GM12891 (cell line): ENCODE data around the gene STK11.

ENCODE experiments used
- DNase-seq: peaks from one replicate; pipeline ENCODE4 v3.0.0; 2011; ENCODE audit warnings: low spot score; ENCODE audit not compliant: insufficient read length
- FAIRE-seq: peaks from 2 replicates; lab custom pipeline; 2011; peaks lifted over from hg19 to GRCh38; lab: Jason Lieb, UNC
- PAX5 ChIP-seq: IDR thresholded peaks from 2 replicates; pipeline ENCODE4 v1.6.1; 2011; ENCODE audit warnings: low read length, moderate library complexity, mild to moderate bottlenecking; ENCODE audit not compliant: insufficient read depth, severe bottlenecking
- POLR2A ChIP-seq: IDR thresholded peaks from 2 replicates; pipeline ENCODE4 v1.6.1; 2011; ENCODE audit warnings: low read depth, low read length, control low read depth
- POLR2AphosphoS5 ChIP-seq: IDR thresholded peaks from 2 replicates; pipeline ENCODE4 v1.6.1; 2011; ENCODE audit warnings: low read depth, low read length, control low read depth
- POU2F2 ChIP-seq: IDR thresholded peaks from 2 replicates; pipeline ENCODE4 v1.6.1; 2011; ENCODE audit warnings: low read depth, mild to moderate bottlenecking, control low read depth, low read length, moderate library complexity
- SPI1 ChIP-seq: IDR thresholded peaks from 2 replicates; pipeline ENCODE4 v1.6.1; 2011; ENCODE audit warnings: low read depth, low read length, control low read depth
- TAF1 ChIP-seq: IDR thresholded peaks from 2 replicates; pipeline ENCODE4 v1.6.1; 2011; ENCODE audit warnings: low read depth, low read length, control low read depth

Gene STK11

GRCh38 chr19:1226522-1227303 lies 21.1 kb downstream of the STK11 start:
- no peak for TF ChIP-seq POLR2AphosphoS5
- FAIRE-seq (no peak), DNase-seq (no peak)

GRCh38 chr19:1227304-1228054 lies 21.9 kb downstream of the STK11 start:
- no peak for DNase-seq
- no peak for FAIRE-seq
- TF ChIP-seq TAF1: no peak
- TF ChIP-seq POLR2AphosphoS5: no peak
- TF ChIP-seq POLR2A: no peak
- no peak for TF ChIP-seq PAX5
- no peak for TF ChIP-seq POU2F2
- no peak for TF ChIP-seq SPI1

- FAIRE-seq (no peak), DNase-seq (no peak)
- TF ChIP-seq TAF1 (no peak), SPI1 (no peak)
These were observed 22.8 kb downstream of the STK11 start for GRCh38 chr19:1228161-1228957.

GRCh38 chr19:1229056-1229923 lies 23.7 kb downstream of the STK11 start:
- DNase-seq (no peak), FAIRE-seq (no peak)
- TF ChIP-seq PAX5 (no peak), SPI1 (no peak), TAF1 (no peak)

- TF ChIP-seq SPI1 (no peak), TAF1 (no peak), PAX5 (no peak), POU2F2 (no peak), POLR2AphosphoS5 (no peak), POLR2A (no peak)
- DNase-seq (no peak), FAIRE-seq (no peak)
These were observed 24.6 kb downstream of the STK11 start for GRCh38 chr19:1229924-1230782.

GRCh38 chr19:1230783-1231489 lies 25.4 kb downstream of the STK11 start:
- no peak for TF ChIP-seq POLR2AphosphoS5
- no peak for TF ChIP-seq TAF1
- TF ChIP-seq SPI1: no peak
- DNase-seq: no peak
- FAIRE-seq: no peak

- FAIRE-seq: no peak
- DNase-seq: no peak
- no peak for TF ChIP-seq PAX5
- TF ChIP-seq POLR2AphosphoS5: no peak
- no peak for TF ChIP-seq TAF1
- TF ChIP-seq SPI1: no peak
- TF ChIP-seq POU2F2: no peak
- no peak for TF ChIP-seq POLR2A
These were observed 26.4 kb downstream of the STK11 start for GRCh38 chr19:1231729-1232637.

- TF ChIP-seq PAX5 (no peak), TAF1 (no peak), POLR2A (no peak), SPI1 (no peak), POU2F2 (no peak), POLR2AphosphoS5 (no peak)
- no peak for FAIRE-seq
- peak; percentile 21 for DNase-seq
These were observed 27.1 kb downstream of the STK11 start for GRCh38 chr19:1232652-1233072.
